Naive B cell (primary cell): ENCODE results near the gene TMEM108. TPM values are rescaled to one million over a fixed set of nuclear protein-coding genes. Genes with fewer than 3 reads are reported as not detected.

ENCODE experiments used
- ATAC-seq, 2 donors: fragments of 150-1000 bp; cut with Tn5 transposase; 2 replicates each; pipeline ENCODE4 v1.10.0; 2021; ENCODE audit warnings: low read depth in 2 of 2, mild to moderate bottlenecking in 2 of 2, moderate library complexity in 2 of 2
- DNase-seq: peaks from one replicate; pipeline ENCODE4 v3.0.0; 2022
- H3K27ac Mint-ChIP-seq, 6 donors: one replicate each; pipeline ENCODE4 v1.8.0; 2020 to 2022; ENCODE audit warnings: mild to moderate bottlenecking in 6 of 6, mixed read lengths in 6 of 6, moderate library complexity in 5 of 6, inconsistent platforms in 2 of 6
- H3K27me3 Mint-ChIP-seq, 3 donors: one replicate each; pipeline ENCODE4 v1.8.0; 2021 to 2022; ENCODE audit warnings: mixed read lengths in 3 of 3, mild to moderate bottlenecking in 1 of 3
- H3K36me3 Mint-ChIP-seq, 2 donors: one replicate each; pipeline ENCODE4 v1.8.0; 2020 to 2022; ENCODE audit warnings: mixed read lengths in 2 of 2, inconsistent platforms in 1 of 2, mild to moderate bottlenecking in 1 of 2
- H3K4me1 Mint-ChIP-seq, 3 donors: one replicate each; pipeline ENCODE4 v1.8.0; 2020 to 2022; ENCODE audit warnings: mixed read lengths in 3 of 3, inconsistent platforms in 1 of 3, mild to moderate bottlenecking in 1 of 3, moderate library complexity in 1 of 3
- H3K4me3 Mint-ChIP-seq, 8 donors: one replicate each; pipeline ENCODE4 v1.8.0; 2020 to 2022; ENCODE audit warnings: mild to moderate bottlenecking in 8 of 8, mixed read lengths in 8 of 8, moderate library complexity in 8 of 8, inconsistent platforms in 2 of 8
- H3K9me3 Mint-ChIP-seq, 7 donors: one replicate each; pipeline ENCODE4 v1.8.0; 2020 to 2022; ENCODE audit warnings: mixed read lengths in 7 of 7, mild to moderate bottlenecking in 5 of 7, inconsistent platforms in 2 of 7, moderate library complexity in 1 of 7
- polyA plus RNA-seq, 6 donors: library from polyadenylated mRNA; unstranded; fragments of 300-500 nt; fragmentation: Illumina TruSeq; gene quantifications; one replicate each; pipeline ENCODE4 v1.2.3, GENCODE V29; 2021; ENCODE audit warnings: low read depth in 6 of 6

Gene TMEM108
- polyA plus RNA-seq, 6 donors from 2014 or later: not detected

GRCh38 chr3:133162670-133163305 lies 124.6 kb downstream of the TMEM108 start:
- Mint-ChIP-seq H3K27me3 (peaks cover 4 to 9% (median 4%) of the 10 kb centered on the region in 3 donors), H3K27ac (no peak overlapping the region), H3K4me1 (no peaks in the 10 kb centered on the region), H3K4me3 (no peak overlapping the region), H3K9me3 (peaks cover 0 to 7% (median 3%) of the 10 kb centered on the region in 7 donors), H3K36me3 (peaks cover 0 to 5% of the 10 kb centered on the region in 2 donors)
- DNase-seq (no peak), ATAC-seq (no peak)

DNA sequence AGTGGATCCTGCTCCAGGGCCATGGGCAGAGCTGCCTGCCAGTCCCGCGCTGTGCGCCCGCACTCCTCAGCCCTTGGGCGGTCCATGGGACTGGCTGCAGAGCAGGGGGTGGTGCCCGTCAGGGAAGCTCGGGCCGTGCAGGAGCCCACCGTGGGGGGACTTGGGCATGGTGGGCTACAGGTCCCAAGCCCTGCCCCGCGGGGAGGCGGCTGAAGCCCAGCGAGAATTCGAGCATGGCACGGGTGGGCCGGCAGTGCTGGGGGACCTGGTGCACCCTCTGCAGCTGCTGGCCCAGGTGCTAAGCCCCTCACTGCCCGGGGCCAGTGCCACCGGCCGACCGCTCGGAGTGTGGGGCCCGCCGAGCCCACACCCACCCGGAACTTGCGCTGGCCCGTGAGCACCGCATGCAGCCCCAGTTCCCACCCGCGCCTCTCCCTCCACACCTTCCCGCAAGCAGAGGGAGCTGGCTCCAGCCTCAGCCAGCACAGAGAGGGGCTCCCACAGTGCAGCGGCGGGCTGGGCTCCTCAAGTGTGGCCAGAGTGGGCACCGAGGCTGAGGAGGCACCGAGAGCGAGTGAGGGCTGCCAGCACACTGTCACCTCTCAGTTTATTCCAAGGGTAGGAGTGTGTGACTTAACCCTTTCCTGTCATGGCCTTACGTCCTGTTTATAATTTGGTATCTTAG lies 129.3 kb downstream of the TMEM108 start:
- Mint-ChIP-seq H3K4me3 (no peak overlapping the region), H3K4me1 (no peaks in the 10 kb centered on the region), H3K36me3 (peaks cover 0 to 5% of the 10 kb centered on the region in 2 donors), H3K27me3 (peaks cover 9 to 22% (median 9%) of the 10 kb centered on the region in 3 donors), H3K27ac (no peak overlapping the region), H3K9me3 (peaks cover 0 to 20% (median 3%) of the 10 kb centered on the region in 7 donors)
- no peak for DNase-seq
- no peak for ATAC-seq

DNA sequence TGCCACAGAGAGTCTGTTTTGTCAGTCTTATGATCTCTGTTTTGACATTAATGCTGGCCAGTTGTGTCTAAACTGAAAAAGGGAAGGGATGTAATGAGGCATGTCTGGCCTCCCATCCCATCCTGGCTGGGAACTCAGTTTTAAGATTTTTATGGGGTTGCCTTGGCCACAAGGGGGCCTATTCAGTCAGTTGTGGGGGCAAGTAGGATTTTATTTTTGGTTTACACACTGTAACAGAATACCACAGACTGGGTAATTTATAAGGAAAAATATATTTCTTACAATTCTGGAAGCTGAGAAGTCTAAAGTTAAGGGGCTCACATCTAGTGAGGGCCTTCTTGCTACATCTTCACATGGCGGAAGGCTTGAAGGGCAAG lies 129.8 kb downstream of the TMEM108 start:
- Mint-ChIP-seq H3K4me3 (no peak overlapping the region), H3K27ac (peak overlapping the region in 1 of 6 donors; percentile 30), H3K27me3 (peaks cover 7 to 22% (median 9%) of the 10 kb centered on the region in 3 donors), H3K36me3 (peaks cover 0 to 5% of the 10 kb centered on the region in 2 donors), H3K4me1 (no peaks in the 10 kb centered on the region), H3K9me3 (peaks cover 0 to 20% (median 3%) of the 10 kb centered on the region in 7 donors)
- ATAC-seq (no peak), DNase-seq (no peak)

- H3K36me3 Mint-ChIP-seq: peaks cover 0 to 5% of the 10 kb centered on the region in 2 donors
- peaks cover 0 to 17% (median 5%) of the 10 kb centered on the region in 3 donors for H3K27me3 Mint-ChIP-seq
- no peak overlapping the region for H3K4me3 Mint-ChIP-seq
- peaks cover 0 to 20% (median 3%) of the 10 kb centered on the region in 7 donors for H3K9me3 Mint-ChIP-seq
- H3K27ac Mint-ChIP-seq: no peak overlapping the region
- ATAC-seq (no peak), DNase-seq (no peak)
- no peaks in the 10 kb centered on the region for H3K4me1 Mint-ChIP-seq
Observed at GRCh38 chr3:133169331-133170068, 131.3 kb downstream of the TMEM108 start.

- H3K4me3 Mint-ChIP-seq: no peak overlapping the region
- peaks cover 7 to 18% (median 17%) of the 10 kb centered on the region in 3 donors for H3K27me3 Mint-ChIP-seq
Observed at GRCh38 chr3:133171831-133172230, 133.6 kb downstream of the TMEM108 start.

DNA sequence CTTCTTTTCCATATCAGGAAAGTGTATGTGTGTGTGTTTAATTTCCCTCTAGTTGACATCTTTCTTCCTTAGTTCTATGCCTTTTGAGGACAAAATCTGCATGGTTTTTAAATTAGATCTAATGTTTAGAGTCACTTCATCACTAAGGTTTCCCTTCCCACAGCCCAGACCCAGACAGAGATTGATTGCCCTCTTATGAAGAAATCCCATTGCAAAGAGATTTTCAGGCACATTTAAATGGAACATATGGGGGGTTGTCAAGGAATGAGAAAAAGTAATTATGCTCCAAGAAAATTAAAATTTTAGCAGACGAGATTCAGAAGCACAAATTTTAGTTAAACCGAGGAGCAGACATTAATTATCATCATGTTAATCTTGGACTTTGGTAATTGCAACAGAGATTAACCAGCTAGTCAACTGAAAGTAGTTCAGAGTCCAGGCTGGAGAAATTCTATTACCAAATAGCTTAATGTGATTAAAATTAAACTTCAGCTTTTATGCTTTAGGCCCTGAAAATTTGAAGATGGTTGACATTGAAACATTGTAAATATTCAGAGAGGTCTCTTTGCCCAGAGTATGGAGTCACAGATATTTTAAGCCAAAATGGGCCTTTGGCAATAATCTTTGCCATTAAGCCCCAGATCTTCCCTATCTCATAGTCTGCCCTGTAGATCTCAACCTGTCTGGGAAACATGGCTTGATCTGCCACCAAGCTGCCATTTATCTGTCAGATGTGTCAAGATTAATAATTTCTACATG lies 143.4 kb downstream of the TMEM108 start:
- ATAC-seq (no peak), DNase-seq (no peak)
- Mint-ChIP-seq H3K9me3 (peaks cover 0 to 7% (median 2%) of the 10 kb centered on the region in 7 donors), H3K27me3 (peaks cover 3 to 8% (median 3%) of the 10 kb centered on the region in 3 donors), H3K4me3 (no peak overlapping the region), H3K36me3 (peaks cover 0 to under 1% of the 10 kb centered on the region in 2 donors), H3K4me1 (no peaks in the 10 kb centered on the region), H3K27ac (no peak overlapping the region)

More at GRCh38 chr3:133171831-133172230, 133.6 kb downstream of the TMEM108 start:
- DNase-seq (no peak), ATAC-seq (no peak)
- peaks cover 1 to 15% (median 7%) of the 10 kb centered on the region in 7 donors for H3K9me3 Mint-ChIP-seq
- H3K36me3 Mint-ChIP-seq: peaks cover 1 to 5% of the 10 kb centered on the region in 2 donors
- H3K4me1 Mint-ChIP-seq: no peaks in the 10 kb centered on the region
- H3K27ac Mint-ChIP-seq: no peak overlapping the region

DNA sequence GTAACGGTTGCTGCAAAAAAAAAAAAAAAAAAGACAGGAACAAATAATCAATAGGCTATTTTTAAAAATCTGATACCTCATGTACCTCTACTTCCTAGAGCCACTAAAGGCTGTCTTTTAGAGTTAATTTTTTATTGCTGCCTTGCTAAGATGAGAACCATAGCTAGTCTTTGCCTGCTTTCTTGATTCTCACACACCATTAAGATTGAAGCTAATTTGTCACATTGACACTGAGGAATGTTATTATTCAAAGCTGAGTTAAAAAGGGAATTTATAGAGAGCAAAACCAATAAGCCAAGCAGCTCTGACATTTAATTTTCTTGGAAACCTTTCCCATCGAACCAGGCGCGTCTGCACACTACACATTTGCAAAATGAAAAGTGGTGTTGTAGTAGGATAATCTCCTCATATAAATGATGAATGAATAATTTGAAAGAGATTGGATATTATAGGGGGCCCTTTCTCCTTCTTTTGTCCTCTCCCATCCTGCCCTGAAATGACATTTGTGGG lies 149.7 kb downstream of the TMEM108 start:
- H3K27ac Mint-ChIP-seq: no peak overlapping the region
- DNase-seq (no peak), ATAC-seq (no peak)
- H3K36me3 Mint-ChIP-seq: no peaks in the 10 kb centered on the region
- no peaks in the 10 kb centered on the region for H3K4me1 Mint-ChIP-seq
- peaks cover 7 to 19% (median 14%) of the 10 kb centered on the region in 3 donors for H3K27me3 Mint-ChIP-seq
- no peaks in the 10 kb centered on the region for H3K9me3 Mint-ChIP-seq
- no peak overlapping the region for H3K4me3 Mint-ChIP-seq

- no peaks in the 10 kb centered on the region for H3K9me3 Mint-ChIP-seq
- peaks cover 7 to 14% (median 13%) of the 10 kb centered on the region in 3 donors for H3K27me3 Mint-ChIP-seq
- no peak for DNase-seq
- H3K27ac Mint-ChIP-seq: no peak overlapping the region
- H3K4me1 Mint-ChIP-seq: no peaks in the 10 kb centered on the region
- ATAC-seq: no peak
- H3K4me3 Mint-ChIP-seq: no peak overlapping the region
- no peaks in the 10 kb centered on the region for H3K36me3 Mint-ChIP-seq
Observed at GRCh38 chr3:133188996-133189395, 150.8 kb downstream of the TMEM108 start.

DNA sequence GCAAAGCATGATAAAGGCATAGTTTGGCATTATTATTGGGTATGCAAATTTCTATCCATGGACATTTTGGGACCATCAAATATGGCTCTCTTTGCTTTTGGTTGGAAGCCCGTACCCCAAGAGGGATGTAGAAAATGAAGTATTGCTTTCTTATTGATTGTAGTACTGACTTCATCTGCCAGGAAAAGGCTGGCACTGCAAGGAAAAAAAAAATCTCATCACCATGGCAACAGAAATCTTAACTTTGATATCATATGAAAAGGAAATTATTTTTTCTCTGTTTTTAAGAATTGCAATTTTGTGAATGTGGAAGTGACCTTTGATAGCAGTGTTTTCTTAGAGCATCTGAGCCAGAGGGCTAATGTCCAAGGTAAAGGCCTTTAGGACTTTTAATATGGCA lies 151.7 kb downstream of the TMEM108 start:
- no peak for DNase-seq
- Mint-ChIP-seq H3K4me3 (no peak overlapping the region), H3K4me1 (no peaks in the 10 kb centered on the region), H3K27ac (no peak overlapping the region), H3K9me3 (no peaks in the 10 kb centered on the region), H3K27me3 (peaks cover 7 to 14% (median 13%) of the 10 kb centered on the region in 3 donors), H3K36me3 (no peaks in the 10 kb centered on the region)
- ATAC-seq: no peak

DNA sequence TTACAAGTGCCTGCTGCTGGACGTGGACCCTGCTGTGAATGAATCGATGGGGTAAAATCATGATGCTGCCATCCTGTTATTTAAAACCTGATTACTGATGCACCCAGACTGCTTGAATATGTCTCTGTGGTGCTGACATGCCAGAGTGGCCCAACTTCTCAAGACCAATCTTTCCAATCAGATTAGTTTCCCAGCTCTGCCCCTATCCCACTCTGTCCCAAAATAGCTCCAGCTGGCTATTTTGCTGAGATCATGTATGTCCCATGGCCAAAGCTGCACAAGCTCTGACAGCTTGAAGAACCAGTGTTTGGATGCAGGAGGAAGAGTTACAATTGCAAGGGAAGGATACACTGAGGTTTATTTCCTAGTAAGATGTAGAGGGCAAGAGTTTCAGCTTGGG lies 153.6 kb downstream of the TMEM108 start:
- no peaks in the 10 kb centered on the region for H3K9me3 Mint-ChIP-seq
- no peak for DNase-seq
- H3K4me3 Mint-ChIP-seq: no peak overlapping the region
- peaks cover 7 to 14% (median 13%) of the 10 kb centered on the region in 3 donors for H3K27me3 Mint-ChIP-seq
- ATAC-seq: no peak
- no peaks in the 10 kb centered on the region for H3K4me1 Mint-ChIP-seq
- no peak overlapping the region for H3K27ac Mint-ChIP-seq
- no peaks in the 10 kb centered on the region for H3K36me3 Mint-ChIP-seq

- DNase-seq: no peak
- no peak for ATAC-seq
- Mint-ChIP-seq H3K36me3 (no peaks in the 10 kb centered on the region), H3K4me1 (no peaks in the 10 kb centered on the region), H3K27me3 (peaks cover 7 to 14% (median 13%) of the 10 kb centered on the region in 3 donors), H3K9me3 (no peaks in the 10 kb centered on the region), H3K4me3 (no peak overlapping the region), H3K27ac (no peak overlapping the region)
Observed at GRCh38 chr3:133192363-133192945, 154.3 kb downstream of the TMEM108 start.

DNA sequence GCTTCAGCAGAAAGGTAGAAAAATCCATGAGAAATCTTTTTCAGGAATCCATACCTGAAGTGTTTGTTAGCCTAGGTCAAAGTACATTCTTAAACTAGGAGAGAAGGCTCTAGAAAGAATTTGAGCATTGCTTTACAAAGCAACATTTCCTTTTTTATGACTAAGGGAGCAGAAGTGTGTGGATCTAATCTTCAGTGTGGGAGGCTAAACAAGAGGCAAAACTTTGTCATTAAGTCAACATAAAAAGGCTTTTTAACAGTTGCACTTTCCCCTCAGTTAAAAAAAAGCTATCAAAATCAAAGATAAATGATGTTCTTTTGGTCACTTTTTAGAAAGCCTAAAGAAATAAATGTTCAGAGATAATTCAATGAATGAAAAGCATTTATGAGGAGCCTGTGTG lies 154.8 kb downstream of the TMEM108 start:
- DNase-seq (no peak), ATAC-seq (no peak)
- Mint-ChIP-seq H3K27ac (no peak overlapping the region), H3K9me3 (no peaks in the 10 kb centered on the region), H3K4me1 (no peaks in the 10 kb centered on the region), H3K4me3 (no peak overlapping the region), H3K27me3 (peaks cover 7 to 14% (median 13%) of the 10 kb centered on the region in 3 donors), H3K36me3 (no peaks in the 10 kb centered on the region)
